GM18499 (cell line): ENCODE measurements around the gene DNAH14.

ENCODE experiments used
- ATAC-seq: cut with Tn5 transposase; IDR thresholded peaks from one replicate; pipeline ENCODE4 v1.9.1; 2021; ENCODE audit warnings: moderate number of reproducible peaks; ENCODE audit not compliant: insufficient read depth, unreplicated experiment

DNAH14 gene

DNA sequence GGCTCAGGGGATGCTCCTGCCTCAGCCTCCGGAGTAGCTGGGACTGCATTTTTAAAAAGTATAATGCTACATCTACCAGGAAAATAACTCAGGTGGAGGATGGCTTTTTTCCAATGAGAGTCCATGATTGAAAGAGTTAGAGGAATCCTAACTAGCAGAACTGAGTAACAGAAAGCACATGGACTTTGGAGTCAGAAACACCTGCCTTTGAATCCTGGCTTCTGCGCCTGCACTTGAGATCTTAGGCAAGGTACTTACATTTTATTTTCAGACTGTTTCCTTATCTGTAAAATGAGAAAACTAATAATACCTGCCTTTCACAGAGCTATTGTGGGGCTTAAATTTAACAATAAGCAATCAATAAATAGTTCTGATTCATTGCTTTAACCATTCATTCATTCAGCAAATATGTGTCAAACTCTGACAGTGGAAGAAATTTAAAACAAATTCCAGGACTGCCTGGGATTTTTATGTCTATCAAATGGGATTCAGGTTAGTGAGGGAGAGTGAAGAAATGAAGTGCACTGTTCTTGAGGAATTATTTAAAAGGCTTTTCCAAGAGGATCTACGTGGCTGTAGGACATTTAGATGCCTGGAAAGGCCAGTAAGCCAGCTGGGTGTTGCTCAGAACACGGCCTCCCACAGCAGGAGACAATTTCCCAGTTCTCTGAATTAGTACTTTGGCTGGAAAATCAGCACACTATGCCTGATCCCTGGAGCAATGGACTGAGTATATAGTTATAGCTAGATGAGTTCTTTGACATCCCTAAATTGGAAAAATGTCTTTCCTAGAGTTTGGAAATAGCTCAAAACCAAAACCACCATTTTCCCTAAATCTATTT is 511.1 kb downstream of the DNAH14 start:
- ATAC-seq = no peak

DNA sequence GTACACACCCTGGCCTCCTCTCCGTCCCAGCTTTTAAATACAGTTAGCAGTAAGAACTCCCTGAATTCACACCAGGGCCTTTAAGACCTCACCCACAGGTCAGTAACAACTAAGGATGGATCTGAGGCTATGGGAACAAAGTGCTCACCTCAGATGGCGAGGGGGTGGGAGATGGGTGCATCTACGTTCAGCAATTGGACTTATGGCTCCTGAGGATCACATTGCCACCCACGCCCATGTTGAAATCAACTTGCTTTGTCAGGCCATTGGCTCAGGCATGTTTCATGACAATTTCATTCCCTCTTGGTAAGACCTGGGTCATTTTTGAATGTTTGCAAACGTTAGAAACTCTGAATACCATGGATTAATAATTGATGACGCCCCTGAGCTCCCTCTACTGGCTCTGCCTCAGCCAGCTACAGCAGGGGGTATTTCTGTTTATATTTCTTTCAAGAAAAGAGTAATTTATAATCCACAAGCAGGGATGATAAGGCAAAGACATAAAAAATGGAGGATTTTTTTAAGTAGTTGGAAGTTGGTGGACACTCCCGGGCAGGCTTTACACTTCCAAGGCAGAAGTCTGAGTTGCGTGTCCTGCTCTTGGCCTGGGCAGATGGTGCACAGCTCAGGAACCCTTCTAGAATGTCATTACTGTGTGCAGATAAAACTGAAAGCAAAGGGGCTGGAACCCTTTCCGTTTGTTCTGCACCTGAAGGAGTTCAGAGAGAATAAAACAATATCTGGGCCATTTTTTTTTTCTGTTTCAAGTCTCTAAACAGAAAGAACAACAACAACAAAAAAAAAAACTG is 512.0 kb downstream of the DNAH14 start:
- no peak for ATAC-seq

DNA sequence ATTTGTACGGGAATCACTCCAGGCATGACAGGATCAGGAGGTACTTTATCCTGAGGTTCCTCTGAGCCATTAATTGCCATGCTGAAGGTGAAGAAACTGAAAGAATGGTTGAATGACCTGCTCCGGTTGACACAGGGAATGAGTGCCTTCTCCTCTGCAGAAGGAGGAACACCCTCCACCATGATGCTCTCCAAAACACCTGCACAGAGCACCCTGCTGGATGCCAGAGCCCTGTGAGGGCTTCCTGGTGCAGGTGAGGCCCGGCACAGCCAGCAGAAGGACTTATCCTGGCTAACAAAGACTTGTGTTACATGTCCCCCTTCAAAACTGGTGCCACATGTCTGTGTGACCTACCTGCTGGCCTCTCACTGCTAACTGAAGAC is 512.6 kb downstream of the DNAH14 start:
- ATAC-seq = no peak

DNA sequence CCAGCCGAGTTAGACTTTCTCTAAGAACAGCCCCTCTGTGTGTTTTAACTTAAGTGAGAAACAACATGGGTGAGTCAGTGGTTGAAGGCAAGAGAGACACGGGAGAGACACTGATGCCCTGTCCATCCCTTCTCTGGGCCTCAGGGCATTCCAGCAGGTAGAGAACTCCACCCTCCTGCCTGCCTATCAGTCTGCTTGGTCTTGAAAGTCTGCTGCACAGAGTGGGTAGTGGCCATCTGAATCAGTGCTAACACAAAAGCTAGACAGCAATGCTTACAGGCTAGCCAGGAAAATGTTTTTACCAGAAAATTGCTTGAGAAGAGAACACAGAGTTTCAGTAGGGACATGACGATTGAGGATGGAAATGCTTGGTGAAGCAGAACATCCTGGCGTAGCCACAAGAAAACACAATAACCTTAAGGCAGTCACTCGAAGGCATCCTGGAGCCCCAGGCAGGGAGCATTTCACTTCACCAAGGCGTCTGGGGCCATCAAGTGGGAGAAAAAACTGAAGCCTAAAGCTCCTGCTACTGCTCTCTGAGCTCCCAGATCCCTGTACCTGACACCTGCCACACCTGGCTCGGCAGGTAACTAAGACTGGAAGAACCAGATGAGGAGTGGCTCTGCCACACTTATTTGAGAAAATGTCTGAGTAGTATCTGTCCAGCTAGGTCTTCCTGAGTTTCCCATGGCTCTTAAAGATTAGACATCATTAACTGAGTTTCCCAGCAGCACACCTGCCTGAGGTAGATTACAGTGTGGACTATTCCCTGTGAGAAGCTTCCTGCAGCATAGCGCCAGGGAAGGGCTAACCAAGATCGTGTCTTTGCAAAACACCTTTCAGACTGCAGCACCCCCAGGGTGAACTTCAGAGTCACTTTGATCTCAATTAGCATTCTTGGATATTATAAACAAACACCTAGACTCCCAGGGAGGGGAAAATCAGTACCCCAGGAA is 516.4 kb downstream of the DNAH14 start:
- ATAC-seq = no peak

DNA sequence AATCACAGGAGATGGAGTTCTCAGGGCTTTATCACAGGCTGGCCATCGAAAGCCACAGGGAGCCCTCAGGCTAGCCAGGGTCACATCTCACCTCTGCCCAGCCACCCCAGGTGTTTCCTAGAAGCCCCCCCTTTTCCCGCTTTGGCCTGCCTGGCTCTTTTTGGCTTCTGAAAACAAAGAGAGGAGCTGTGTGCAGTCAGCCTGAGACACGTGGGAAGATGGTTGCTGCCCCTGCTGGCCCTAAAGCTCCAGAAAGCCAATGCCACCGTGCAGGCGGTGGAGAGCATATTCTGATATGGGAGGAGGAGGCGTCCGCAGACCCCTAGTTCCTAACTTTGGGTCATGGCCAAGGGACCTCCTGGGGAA is 517.1 kb downstream of the DNAH14 start:
- ATAC-seq = no peak

DNA sequence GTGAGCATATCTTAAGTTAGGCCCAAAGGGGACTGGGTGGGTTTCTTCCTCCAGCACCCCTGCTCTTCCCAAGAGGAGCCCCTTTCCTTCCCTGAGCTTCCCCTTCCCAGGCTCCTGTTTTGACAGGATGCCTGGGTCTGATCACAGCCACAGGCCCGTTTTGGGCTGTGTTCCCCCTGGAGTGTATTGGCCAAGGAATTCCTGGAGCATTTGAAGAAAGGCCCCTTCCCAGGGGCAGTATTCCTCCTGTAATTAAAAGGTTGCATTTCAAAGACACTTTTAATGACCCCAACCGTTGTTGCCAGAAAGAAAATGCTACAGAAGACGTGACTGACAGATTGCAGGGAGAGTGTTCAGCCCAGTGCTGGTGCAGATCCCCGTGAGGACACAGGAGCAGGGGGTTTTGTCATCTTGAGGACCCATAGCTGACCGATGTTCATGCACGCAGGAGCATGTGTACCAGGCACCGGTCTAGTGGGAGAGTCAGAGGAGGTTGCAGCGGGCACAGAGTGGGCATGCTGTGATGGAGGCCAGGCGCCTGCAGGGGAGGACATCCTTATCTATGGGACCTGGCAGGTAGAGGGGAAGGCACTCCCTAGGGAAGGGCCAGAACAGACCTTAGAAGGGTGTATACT is 517.6 kb downstream of the DNAH14 start:
- ATAC-seq = no peak

DNA sequence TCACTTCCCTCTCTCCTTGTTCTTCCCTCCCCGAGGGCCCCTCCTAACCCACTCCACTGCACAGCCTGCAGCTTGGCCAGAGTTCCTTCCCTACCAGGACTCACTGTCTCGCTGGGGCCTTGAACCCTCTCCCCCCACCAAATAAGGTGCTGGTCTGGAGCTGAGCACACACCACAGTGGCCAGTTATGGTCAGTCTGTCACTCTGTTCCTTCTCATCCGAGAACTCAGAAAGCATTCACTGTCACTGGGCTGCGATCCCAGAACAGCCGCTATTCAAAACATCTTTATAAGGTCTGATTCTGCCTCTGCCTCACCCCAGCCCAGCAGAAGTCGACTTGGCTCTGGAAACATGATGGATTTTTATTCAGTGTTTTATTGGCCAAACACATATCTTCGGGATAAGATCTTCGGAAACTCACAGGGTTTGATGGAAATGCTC is 518.2 kb downstream of the DNAH14 start:
- no peak for ATAC-seq

DNA sequence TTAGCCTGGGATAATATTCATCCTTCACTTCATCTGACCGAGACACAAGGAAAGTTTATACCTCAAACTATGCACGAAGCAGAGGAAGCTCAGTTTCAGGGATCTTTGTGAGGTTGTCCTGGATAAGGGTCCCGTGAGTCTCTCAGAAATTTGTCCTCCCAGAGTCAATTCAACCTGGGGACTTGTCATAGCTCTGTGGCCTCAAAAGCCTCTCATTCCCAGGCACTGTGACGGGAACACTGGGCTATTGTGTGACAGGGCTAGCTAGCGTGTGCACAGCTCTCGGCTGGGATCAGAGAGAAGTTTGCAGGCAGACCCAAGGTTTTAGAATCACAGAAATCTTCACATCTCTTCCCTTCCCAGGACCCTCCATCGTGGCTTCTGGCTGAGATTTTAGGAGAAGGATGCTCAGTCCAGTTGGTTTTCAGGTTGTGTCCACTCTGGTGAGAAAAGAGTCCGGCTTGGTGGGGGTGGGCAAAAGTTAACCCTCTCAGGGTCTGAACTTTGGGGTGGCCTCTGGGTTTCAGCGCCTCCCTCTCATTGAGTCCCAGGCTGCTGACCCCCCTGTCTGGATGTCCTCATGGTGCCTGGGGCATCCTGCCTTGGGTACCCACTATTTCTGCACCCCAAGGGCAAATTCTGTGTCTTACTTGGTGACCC is 518.8 kb downstream of the DNAH14 start:
- no peak for ATAC-seq
